T-helper 2 cell treated with Interferon-gamma antibody and Interleukin-4, amounts not matched to agents 5 μg/mL and 100 μg/mL, for 36 hours (primary cell): ENCODE data around the gene HOXD11.

Experiments used
- DNase-seq: peaks from one replicate; pipeline ENCODE4 v3.0.0; 2021; ENCODE audit warnings: low spot score
- H3K27ac Mint-ChIP-seq: one replicate; pipeline ENCODE4 v1.8.0; 2021; ENCODE audit warnings: mild to moderate bottlenecking, mixed read lengths
- H3K27me3 Mint-ChIP-seq: one replicate; pipeline ENCODE4 v1.8.0; 2021; ENCODE audit warnings: low read depth, mixed read lengths
- H3K36me3 Mint-ChIP-seq: one replicate; pipeline ENCODE4 v1.8.0; 2021; ENCODE audit warnings: low read depth, mixed read lengths
- H3K4me1 Mint-ChIP-seq: one replicate; pipeline ENCODE4 v1.8.0; 2021; ENCODE audit warnings: low read depth, mixed read lengths
- H3K4me3 Mint-ChIP-seq: one replicate; pipeline ENCODE4 v1.8.0; 2022; ENCODE audit warnings: mild to moderate bottlenecking, moderate library complexity, mixed read lengths
- H3K9me3 Mint-ChIP-seq: one replicate; pipeline ENCODE4 v1.8.0; 2021; ENCODE audit warnings: mixed read lengths

The HOXD11 gene

GRCh38 chr2:176106581-176107539 is at the start of gene HOXD11:
HOXD11 (plus strand) TSS chr2:176107280; CDS start chr2:176107356, 76 bp downstream.
- no peak for DNase-seq
- Mint-ChIP-seq H3K36me3 (peaks cover 3% of the 10 kb centered on the region), H3K27ac (peak within 1 kb of the TSS; percentile 90), H3K4me1 (peaks cover 5% of the 10 kb centered on the region), H3K9me3 (peaks cover 4% of the 10 kb centered on the region), H3K4me3 (peak within 1 kb of the TSS; percentile 39), H3K27me3 (peaks cover 84% of the 10 kb centered on the region)

DNA sequence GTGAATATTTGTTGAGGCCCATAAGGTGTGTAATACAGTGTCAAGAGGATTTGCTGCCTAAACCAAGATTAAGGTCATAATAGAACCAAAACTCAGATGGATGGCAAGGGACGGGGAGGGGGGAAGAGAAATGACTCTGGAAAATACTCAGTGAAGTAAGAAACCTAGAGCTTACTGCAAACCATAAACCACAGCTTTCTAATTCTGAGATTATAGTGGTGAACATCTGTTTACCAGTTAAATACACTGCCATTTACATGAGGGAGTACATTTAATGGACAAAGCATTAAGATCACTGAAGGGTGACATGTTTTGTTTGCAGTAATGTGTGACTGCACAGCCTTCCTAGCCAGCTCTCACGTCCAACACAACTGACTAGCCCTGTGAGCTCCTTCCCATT is 43.1 kb upstream of the HOXD11 start:
- H3K9me3 Mint-ChIP-seq, result no peaks in the 10 kb centered on the region
- peaks cover 80% of the 10 kb centered on the region for H3K27me3 Mint-ChIP-seq
- peaks cover 3% of the 10 kb centered on the region for H3K4me1 Mint-ChIP-seq
- DNase-seq, result no peak
- H3K36me3 Mint-ChIP-seq, result no peaks in the 10 kb centered on the region
- H3K4me3 Mint-ChIP-seq, result no peak overlapping the region
- no peak overlapping the region for H3K27ac Mint-ChIP-seq

- Mint-ChIP-seq H3K27ac (no peak overlapping the region), H3K27me3 (peaks cover 95% of the 10 kb centered on the region), H3K4me3 (no peak overlapping the region)
Measured at GRCh38 chr2:176066645-176067588, 40.2 kb upstream of the HOXD11 start.

DNA sequence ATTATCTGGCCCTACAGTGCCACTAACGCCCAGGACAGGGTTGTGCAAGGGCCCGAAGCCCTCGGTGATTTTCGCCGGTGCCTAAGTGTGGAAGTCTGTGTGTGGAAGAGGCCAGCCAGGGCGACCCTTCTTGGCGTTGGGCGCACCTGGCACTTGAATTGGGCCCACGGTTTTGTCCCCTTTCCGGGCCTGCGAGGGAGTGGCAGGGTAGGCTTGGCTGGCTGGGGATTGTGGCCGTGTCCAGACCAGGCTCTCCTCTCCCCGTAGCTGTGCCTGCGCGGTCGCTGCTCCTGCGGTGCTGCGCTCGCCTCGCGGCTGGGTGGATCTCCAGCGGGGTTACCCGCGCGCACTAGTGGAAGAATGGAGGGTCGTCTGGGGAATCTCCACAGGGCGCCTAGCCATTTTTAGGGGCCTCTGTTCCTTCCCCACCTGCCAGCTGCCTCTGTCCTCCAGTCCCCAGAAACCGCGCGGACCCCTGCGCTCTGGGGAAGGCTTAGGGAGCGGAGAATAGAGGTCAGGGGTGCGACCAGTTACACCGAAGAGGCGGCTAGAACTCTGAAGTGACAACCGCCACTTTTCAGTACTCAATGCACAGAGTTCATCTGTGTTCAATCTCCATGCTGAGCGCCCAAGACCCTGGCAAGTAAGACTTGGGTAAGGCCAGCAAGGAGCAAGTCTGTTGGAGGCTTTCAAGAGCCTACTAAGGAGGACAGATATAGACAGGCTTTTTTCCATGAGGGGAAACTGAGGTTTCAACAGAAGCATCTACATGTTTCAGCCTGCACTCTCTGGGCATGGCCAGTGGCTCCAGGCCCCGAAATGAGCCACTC is 39.3 kb upstream of the HOXD11 start:
- Mint-ChIP-seq H3K27ac (no peak overlapping the region), H3K27me3 (peaks cover 97% of the 10 kb centered on the region), H3K36me3 (no peaks in the 10 kb centered on the region), H3K9me3 (no peaks in the 10 kb centered on the region), H3K4me3 (no peak overlapping the region), H3K4me1 (peaks cover 3% of the 10 kb centered on the region)
- DNase-seq, result no peak

More at GRCh38 chr2:176066645-176067588, 40.2 kb upstream of the HOXD11 start:
- Mint-ChIP-seq H3K36me3 (no peaks in the 10 kb centered on the region), H3K9me3 (no peaks in the 10 kb centered on the region), H3K4me1 (peaks cover 3% of the 10 kb centered on the region)
- DNase-seq, result no peak

DNA sequence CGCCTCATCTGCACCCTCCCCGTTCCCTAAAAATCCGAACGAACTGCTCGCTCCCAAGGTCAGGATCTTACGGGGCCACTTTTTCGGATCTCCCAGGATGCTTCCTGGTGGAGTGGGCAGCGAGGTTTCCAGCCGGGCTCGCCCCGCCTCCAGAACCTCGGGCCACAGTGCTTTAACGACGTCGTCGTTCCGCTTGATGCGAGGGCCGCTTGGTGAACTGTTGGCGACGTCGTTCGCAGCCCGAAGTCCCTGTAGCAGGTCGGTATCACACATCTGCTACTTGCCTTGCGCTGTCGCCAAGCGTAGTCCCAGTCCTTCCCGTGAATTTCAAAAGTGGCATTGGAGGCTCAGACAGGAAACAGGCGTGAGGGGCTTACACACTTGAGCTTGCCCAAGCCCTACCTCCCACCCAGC is 38.7 kb upstream of the HOXD11 start:
- Mint-ChIP-seq H3K27ac (no peak overlapping the region), H3K36me3 (no peaks in the 10 kb centered on the region), H3K9me3 (no peaks in the 10 kb centered on the region), H3K4me3 (no peak overlapping the region), H3K27me3 (peaks cover 98% of the 10 kb centered on the region), H3K4me1 (peaks cover 3% of the 10 kb centered on the region)
- no peak for DNase-seq

- no peaks in the 10 kb centered on the region for H3K36me3 Mint-ChIP-seq
- no peak overlapping the region for H3K27ac Mint-ChIP-seq
- H3K27me3 Mint-ChIP-seq, result peaks cover 97% of the 10 kb centered on the region
- H3K4me3 Mint-ChIP-seq, result no peak overlapping the region
- no peaks in the 10 kb centered on the region for H3K4me1 Mint-ChIP-seq
- no peak for DNase-seq
- H3K9me3 Mint-ChIP-seq, result no peaks in the 10 kb centered on the region
Measured at GRCh38 chr2:176071330-176072291, 35.5 kb upstream of the HOXD11 start.

DNA sequence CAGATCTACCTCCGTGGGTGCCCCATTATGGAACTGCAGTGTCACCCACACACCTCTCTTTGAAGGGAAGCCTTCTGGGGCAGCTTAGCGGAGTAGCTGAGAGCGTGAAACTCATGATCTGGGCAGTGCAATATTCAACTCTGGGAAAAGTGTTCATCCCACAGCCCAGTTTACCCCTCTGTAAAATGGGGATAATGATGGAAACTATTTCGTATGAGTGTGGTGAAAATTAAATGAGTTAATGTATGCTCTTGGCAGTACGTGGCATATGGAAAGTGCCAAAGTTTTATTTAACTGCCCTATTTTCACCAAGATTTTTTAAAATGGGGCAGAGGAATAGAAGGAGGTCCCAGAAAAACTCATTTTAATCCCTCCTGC is 34.8 kb upstream of the HOXD11 start:
- H3K9me3 Mint-ChIP-seq, result no peaks in the 10 kb centered on the region
- no peak overlapping the region for H3K27ac Mint-ChIP-seq
- H3K27me3 Mint-ChIP-seq, result peaks cover 97% of the 10 kb centered on the region
- no peak for DNase-seq
- H3K4me1 Mint-ChIP-seq, result no peaks in the 10 kb centered on the region
- H3K4me3 Mint-ChIP-seq, result no peak overlapping the region
- no peaks in the 10 kb centered on the region for H3K36me3 Mint-ChIP-seq

- no peak overlapping the region for H3K4me3 Mint-ChIP-seq
- H3K27ac Mint-ChIP-seq, result no peak overlapping the region
Measured at GRCh38 chr2:176072951-176073904, 33.9 kb upstream of the HOXD11 start.

GRCh38 chr2:176074919-176075425 is 32.1 kb upstream of the HOXD11 start:
- Mint-ChIP-seq H3K27ac (no peak overlapping the region), H3K9me3 (peaks cover 7% of the 10 kb centered on the region), H3K4me3 (no peak overlapping the region), H3K27me3 (peaks cover 89% of the 10 kb centered on the region), H3K4me1 (peaks cover 10% of the 10 kb centered on the region), H3K36me3 (peaks cover 5% of the 10 kb centered on the region)
- no peak for DNase-seq

More at GRCh38 chr2:176072951-176073904, 33.9 kb upstream of the HOXD11 start:
- H3K27me3 Mint-ChIP-seq, result peaks cover 91% of the 10 kb centered on the region
- H3K4me1 Mint-ChIP-seq, result no peaks in the 10 kb centered on the region
- H3K36me3 Mint-ChIP-seq, result no peaks in the 10 kb centered on the region
- no peak for DNase-seq
- H3K9me3 Mint-ChIP-seq, result no peaks in the 10 kb centered on the region

- Mint-ChIP-seq H3K4me3 (no peak overlapping the region), H3K9me3 (peaks cover 7% of the 10 kb centered on the region), H3K4me1 (peaks cover 10% of the 10 kb centered on the region), H3K27me3 (peaks cover 84% of the 10 kb centered on the region), H3K27ac (no peak overlapping the region), H3K36me3 (peaks cover 5% of the 10 kb centered on the region)
- no peak for DNase-seq
Measured at GRCh38 chr2:176075481-176075880, 31.6 kb upstream of the HOXD11 start.

DNA sequence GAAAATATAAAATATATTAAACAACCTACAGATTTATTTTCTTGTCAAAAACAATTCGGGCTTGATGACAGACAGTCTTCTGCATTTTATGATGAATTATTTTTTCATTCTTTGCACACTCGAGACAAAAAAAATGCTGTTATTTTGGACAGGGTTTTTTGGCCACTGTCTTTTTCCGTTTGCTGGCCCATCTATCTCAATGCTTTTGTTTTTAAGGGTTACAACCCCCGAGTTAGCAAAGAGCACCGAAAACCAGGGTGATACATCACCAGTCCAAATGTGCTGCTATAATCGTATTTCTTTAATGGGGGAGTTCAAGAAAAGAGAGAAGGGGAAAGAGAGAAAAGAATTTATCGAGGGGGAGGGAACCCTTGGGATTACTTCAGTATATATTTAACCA is 31.0 kb upstream of the HOXD11 start:
- Mint-ChIP-seq H3K27me3 (peaks cover 83% of the 10 kb centered on the region), H3K4me3 (no peak overlapping the region), H3K36me3 (peaks cover 6% of the 10 kb centered on the region), H3K9me3 (peaks cover 7% of the 10 kb centered on the region), H3K27ac (no peak overlapping the region), H3K4me1 (peaks cover 10% of the 10 kb centered on the region)
- DNase-seq, result no peak
